Left renal cortex interstitium (tissue), 4 donors: ENCODE results near the gene GAS7. TPM values are rescaled to one million over a fixed set of nuclear protein-coding genes. Genes with fewer than 3 reads are reported as not detected.
A peak's percentile ranks its signal among the peaks of the same experiment; 100 is the strongest.

ENCODE experiments used
- DNase-seq, 4 donors: peaks; one replicate each; pipeline ENCODE4 v3.0.0-alpha.2; 2013; ENCODE audit warnings: low read depth in 4 of 4, low spot score in 2 of 4, missing footprints in 1 of 4
- polyA plus RNA-seq, 4 donors: library from polyadenylated mRNA; unstranded; fragments of 120-200 nt; gene quantifications; one replicate each; pipeline ENCODE4 v1.2.1, GENCODE V29; 2013; ENCODE audit not compliant: insufficient read length in 4 of 4

Gene GAS7
- 10 to 100 TPM; 14.0 to 18.4 (median 17.4) TPM for polyA plus RNA-seq

DNA sequence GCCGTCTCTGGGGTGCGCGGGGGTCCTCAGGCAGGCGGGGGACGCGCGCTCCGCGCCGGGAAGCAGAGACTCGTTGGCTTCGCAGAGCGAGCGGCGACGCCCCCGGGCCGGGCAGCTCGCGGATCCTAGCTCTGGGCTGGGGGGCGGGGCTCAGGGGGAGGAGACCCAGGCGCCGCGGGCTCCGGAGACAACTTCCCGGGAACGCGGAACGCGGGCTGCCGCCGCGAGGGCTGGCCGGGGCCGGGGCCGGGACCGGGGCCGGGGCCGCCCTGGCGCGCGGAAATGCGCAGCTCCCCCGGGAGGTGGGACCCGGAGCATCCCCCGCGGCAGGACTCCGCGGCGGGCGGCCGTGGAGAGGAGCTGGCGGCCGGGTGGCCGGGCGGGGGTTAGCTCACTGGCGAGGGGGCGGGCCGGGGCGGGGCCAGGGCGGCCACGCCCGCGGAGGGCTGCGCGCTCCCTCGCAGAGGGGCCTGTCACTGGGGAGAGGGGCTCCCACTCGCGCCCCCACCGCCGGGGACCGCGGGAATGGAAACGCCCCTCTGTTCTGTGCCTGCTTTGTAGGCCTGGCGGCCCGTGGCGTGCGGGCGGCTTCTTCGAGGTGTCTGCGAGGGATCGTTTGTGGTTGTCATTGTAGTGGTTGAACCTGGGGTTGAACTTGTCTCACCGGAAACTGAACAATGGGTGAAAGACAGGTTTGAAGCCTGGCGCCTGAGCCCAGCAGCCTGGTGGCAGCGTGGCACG is at the start of gene GAS7:
GAS7 (minus strand) TSS at position 98 of the 741 bp plus-strand sequence.
- DNase-seq = peak in 2 of 4 donors; percentile 42 to 59

DNA sequence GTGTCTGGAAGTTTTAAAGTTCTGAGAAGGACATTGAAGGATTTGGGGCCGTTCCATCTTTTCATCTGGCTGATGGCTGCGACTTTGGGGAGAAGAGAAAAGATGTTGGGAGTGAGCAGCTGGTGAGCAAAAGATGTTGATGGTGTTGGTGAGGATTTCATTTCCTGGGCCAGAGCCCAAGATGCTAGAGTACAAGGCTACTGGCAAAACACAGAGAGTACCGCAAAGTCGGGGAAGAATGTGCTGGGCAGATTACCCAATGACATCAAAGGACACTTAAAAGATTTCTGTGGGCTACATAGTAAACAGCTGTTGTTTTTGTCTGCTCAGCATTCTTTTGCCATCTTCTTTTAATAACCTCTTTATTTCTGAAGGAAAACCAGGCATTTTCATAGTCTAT is 49.4 kb upstream of the GAS7 start:
- DNase-seq = no peak

DNA sequence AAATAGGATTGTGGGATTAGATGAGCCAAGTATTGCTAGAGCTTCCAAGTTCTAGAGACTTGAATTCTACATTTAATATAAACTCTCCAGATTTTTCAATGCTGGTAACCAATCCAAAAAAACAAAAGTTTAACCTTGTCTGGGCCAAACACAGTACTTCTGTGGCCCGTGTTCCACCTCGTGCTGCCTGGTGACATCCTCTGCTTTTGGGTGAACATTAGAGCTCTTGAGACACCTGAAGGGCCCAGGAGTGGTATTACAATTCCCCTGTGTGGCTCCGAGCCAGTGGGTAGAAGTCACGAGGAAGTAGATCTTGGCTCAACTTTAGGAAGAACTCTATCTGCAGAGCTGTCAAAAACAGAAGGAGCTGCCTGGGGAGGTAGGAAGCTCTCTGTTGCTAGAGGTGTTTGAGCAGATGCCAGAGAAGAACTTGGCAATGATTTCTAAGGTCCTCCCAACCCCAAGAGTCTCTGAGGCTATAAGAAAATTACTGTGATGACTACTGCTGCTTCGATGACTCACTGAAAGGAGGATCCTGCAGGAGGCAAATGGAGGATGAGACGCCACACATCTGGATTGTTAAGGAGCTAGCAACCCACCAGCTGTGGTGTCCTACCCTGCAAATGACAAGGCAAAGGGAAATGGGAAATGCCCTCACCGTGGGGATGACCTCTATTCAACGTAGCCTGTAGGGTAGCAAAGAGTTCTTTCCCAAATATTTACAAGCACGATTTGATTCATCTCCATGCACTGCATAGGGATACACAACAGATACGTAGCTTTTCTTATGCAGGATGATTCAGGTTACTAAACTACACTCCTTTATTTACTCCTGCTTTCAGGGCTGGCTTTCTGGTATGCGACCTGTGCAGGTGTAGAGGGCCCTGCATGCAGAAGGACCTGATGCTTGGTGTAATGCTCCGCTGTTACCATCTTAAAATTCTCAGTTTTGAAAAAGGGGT is 45.8 kb upstream of the GAS7 start:
- DNase-seq = no peak

DNA sequence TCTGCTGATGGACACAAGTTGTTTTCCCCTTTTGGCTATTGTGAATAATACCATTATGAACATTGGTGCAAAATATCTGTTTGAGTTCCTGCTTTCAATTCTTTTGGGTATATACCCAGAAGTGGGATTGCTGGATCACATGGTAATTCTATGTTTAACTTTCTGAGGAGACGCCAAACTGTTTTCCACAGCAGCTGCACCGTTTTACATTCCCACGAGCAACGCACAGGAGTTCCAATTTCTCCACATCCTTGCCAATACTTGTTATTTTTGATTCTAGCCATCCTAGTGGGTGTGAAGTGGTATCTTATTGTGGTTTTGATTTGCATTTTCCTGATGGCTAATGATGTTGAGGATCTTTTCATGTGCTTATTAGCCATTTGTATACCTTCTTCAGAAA is 43.4 kb upstream of the GAS7 start:
- DNase-seq = no peak

DNA sequence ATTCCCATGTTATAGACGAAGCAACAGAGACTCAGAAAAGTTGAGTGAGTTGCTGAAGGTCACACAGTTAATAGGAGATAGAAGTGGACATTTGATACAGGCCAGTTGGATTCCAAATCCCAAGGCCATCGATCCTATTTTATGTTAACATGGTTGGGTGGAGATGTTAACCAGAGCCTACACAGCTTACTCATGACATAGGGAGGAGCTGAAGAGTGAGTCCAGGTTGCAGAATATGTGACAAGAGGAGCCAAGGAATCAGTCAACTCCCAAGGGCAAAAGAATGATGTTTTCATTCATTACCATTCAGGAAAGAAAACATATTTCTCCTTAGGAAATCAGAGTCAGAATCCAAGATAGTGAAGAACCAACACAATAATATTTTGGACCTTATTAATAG is 40.3 kb upstream of the GAS7 start:
- no peak for DNase-seq

DNA sequence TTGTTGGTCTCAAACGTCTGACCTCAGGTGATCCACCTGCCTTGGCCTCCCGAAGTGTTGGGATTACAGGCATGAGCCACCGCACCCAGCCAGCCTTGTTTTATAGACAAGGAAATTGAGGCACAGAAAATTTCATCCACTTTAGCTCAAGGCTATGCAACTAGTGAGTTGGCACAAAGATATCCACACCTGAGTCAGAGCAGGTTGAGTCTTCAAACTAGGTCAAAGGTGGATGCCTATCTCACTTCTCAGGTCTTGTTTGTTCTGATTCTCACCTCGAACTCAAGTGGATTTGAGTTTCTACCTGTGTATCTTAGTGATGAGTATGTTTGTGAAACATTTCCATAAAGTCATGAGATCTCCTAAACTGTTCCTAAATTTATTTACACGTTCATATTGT is 35.6 kb upstream of the GAS7 start:
- no peak for DNase-seq

DNA sequence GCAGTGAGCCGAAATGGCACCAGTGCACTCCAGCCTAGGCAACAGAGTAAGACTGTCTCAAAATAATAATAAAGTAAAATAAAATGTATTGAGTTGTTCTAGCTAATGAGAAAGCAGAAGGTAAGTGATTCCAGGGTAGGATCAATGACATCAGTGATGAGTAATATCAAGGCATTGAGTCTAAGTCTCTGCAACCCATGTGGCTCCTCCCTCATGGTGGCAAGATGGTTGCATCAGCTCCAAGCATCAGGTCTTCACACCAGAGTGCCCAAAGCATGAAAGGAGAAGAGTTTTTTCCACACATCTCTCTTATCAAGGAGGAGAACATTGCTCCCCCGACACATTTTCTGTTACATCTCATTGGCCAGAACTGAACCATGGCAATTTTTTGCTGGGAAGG is 34.8 kb upstream of the GAS7 start:
- no peak for DNase-seq

DNA sequence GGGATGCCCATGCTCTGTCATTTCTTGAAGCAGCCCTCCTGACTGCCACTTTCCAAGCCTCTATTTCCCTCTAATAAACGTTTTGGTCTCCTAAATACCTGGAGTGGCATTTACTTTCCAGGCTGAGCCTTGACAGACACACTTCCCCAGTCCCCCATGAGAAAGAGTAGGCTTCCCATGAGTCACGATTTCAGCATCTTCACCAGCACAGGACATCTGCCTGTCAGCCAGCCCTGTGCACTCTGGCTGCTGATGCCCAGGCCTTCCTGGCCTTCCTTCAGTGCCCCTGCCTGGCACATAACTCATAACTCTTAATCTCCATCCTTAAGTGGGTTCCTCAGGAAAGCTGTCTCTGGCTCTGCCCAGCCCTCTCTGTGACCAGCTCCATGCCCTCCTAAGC is 30.8 kb upstream of the GAS7 start:
- DNase-seq = no peak

DNA sequence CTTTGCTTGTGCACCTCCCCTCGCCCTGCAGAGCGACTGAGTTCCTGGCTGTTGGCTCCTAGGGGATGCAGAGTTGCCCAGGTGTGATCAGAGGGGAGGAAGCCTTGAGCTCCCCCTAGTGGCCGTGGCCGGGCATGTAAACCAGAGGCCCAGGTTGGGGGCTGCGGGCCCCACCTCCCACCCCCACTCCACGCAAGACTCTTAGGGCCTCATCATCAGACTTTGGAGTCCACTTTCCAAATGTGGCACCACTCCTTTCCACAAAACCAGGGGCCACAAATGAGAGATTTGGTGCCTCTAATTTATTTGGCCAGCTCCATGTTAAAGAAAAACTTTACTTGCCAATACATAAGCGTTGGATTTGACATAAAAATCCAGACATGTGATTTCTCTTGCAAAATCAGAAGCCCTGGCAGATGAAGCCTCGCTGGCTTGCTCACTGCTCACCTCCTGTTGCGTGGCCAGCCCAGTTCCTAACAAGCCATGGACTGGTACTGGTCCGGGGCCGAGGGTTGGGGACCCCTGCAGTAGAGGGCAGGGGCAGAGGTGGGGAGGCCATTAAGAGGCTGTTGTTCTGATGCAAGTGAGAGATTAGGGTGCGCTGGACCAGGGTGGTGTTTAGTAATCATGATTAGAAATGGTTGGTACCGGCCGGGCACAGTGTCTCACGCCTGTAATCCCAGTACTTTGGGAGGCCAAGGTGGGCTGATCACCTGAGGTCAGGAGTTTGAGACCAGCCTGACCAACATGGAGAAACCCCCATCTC is 28.7 kb upstream of the GAS7 start:
- peak in 1 of 4 donors; percentile 13 for DNase-seq

DNA sequence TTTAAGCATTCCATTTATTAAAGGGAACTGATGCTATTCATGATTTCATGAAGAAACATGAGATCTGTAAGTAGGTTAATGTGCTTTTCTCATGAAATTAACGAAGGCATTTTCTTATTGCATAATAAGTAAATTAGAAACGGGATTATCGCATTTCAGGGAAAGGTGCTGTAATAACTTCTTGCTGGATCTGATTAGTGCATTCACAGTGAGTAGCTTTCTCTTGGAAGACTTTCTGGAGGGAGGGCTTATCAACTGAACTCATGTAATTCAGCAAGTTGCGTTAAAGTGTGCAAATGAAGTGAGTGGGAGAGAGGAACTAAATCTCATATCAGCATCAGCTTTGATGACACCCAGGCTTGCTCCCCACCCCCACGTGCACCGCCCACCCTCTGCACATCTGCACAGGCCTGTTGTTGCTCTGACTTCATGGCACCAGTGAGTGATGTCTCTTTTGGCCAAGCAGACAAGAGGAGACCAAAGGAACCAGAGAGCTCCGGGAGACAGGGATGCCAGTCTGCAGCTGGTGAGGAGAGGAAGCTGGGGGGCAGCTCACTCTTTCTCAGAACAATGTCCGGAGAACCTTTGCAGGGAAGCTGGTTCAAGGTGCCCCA is 26.3 kb upstream of the GAS7 start:
- no peak for DNase-seq

DNA sequence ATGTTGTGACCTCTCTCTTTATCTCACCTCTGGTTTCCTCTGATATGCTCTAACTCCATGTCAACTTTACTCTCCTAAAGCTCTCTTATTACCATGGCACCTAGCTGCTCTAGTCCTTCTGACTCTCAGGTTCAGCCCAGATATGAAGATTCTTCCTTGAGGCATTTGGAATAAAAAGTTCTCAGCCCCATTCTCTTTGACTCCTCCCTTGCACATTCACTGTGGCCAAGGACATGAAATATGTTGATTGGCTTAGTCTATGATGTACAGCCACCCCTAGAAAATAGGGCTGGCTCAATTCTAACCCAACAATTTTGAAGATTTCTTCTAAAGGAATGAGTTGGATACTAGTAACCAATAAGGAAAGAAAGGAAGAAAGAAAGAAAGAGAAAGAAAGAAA is 20.8 kb upstream of the GAS7 start:
- DNase-seq = no peak

DNA sequence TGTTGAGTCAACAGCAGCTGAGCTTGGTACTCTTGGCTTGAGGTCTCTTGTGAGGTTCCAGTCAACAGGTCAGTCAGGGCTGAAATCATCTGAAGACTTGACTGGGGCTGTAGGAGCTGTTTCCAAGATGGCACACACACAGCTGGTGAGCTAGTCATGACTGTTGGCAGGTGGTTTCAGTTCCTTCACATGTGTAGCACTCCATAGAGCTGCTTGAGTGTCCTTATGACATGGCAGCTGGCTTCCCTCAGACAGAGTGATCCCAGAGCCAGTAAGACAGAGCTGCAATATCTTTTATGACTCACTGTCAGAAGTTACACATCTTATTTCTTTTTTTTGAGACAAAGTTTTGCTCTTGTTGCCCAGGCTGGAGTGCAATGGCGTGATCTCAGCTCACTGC is 19.5 kb upstream of the GAS7 start:
- DNase-seq = no peak

DNA sequence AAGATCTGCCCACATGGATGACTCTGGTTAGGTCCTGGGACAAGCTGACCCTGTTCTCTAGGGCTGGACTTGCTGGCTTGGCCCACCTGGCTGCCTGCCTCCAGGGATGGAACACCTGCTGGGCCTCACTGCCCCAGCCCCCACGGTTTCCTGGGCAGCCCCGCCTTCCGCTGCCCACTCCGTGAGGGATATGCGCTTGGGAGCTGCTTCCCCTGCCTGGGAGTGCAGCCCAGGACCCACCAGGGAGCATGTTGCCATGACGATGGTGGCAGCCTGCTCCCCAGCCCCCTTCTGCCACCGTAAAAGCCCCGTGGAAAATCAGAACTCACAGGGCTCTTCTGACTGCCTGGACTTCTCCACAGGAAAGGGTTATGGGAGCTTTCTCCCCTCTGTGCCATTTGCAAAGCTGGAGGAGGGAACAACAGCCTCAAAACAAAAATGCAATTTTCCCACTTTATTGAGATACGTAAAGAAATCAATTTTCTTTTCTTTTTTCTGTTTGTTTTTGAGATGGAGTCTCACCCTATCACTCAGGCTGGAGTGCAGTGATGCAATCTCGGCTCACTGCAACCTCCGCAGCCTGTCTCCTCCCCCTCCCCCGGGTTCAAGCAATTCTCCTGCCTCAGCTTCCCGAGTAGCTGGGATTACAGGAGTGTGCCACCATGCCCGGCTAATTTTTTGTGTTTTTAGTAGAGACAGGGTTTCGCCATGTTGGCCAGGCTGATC is 18.0 kb upstream of the GAS7 start:
- no peak for DNase-seq

DNA sequence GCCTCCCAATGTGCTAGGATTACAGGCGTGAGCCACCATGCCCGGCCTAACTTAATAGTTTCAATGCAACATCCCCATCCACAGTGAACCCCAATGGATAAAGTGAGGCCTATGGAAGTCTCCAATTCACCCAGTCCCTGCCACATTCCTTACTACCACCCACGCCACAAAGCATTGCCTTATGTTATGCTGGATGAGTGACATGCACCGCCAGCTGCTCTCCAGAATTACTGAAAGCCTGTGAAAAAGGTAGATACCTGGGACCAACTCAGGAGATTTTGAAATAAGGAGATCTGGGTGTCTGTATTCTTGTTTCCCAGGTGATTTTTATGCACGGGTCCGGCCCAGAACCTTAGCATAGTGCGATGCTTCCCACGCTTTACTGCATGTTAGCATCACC is 16.9 kb upstream of the GAS7 start:
- no peak for DNase-seq

DNA sequence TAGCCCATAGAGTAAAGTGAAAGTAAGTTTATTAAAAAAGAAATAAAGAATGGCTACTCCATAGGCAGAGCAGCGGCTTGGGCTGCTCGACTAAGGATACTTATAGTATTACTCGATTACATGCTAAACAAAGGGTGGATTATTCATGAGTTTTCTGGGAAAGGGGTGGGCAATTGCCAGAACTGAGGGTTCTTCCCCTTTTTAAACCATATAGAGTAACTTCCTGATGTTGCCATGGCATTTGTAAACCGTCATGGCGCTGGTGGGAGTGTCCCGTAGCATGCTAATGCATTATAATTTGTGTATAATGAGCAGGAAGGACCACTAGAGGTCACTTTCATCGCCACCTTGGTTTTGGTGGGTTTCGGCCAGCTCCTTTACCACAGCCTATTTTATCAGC is 13.3 kb upstream of the GAS7 start:
- DNase-seq = no peak

DNA sequence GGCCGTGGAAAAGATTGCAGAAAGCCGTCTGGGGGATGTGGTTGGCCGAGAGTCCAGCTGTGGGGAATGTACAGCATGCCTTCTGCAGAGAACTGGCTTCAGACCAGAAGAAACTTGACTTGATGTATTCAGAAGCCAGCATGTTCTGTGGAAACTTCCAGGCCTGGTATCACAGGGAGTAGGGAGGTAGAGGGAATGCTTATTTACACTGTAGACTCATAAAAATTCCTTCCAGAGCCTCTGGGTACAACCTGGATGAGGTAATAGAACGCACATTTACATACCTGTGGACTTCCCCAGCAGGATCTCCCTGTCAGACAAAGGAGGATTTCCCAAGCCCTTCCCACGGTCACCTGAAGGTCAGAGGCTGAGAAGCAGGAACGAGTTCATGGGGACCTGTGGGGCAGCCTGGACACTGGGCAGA is 11.8 kb upstream of the GAS7 start:
- peak in 1 of 4 donors; percentile 33 for DNase-seq

DNA sequence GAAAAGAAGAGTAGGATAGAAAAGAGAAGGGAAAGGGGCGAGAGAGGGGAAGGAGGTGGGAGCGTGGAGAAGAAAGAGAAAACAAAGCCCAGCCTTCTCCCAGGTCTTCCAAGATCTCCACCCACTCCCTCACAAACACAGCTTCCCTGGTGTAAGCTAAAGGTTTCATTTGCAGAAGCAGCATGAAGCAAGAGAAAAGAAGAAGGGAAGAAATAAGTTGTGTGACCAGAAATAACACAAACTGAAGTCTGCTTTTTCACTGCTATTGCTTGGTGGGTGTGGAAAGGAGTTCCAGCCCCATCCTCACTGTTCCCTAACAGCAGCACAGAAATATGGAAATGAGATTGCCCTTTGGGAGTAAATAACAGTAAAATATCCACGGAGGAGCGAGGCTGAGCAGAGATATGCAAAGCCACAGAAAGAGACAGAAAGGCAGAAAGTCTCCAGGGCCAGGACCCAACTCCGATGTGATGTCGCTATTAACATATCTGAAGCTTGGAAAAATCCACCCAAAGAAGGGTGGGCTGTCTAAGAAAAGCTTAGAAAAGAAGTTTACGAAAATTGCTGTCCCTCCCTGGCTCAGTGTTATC is 10.3 kb upstream of the GAS7 start:
- no peak for DNase-seq

DNA sequence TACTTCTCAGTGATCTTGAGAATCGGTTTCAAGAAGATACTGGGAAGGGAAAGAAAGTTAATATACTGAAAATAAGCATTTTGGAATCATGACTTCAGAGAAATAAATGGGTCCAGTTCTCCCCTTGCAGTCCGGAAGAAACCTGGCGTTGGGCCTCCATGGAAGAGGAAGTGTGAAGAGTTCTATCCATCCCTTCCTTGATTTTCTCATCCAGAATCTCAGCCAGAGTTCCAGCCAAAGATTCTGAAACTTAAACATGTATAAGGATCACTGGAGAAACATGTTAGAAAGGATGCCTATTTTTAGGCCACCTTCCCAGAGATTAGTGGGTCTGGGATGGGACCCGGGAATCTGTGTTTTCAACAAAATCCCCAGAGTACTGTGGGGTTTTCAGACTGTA is 8.7 kb upstream of the GAS7 start:
- no peak for DNase-seq

DNA sequence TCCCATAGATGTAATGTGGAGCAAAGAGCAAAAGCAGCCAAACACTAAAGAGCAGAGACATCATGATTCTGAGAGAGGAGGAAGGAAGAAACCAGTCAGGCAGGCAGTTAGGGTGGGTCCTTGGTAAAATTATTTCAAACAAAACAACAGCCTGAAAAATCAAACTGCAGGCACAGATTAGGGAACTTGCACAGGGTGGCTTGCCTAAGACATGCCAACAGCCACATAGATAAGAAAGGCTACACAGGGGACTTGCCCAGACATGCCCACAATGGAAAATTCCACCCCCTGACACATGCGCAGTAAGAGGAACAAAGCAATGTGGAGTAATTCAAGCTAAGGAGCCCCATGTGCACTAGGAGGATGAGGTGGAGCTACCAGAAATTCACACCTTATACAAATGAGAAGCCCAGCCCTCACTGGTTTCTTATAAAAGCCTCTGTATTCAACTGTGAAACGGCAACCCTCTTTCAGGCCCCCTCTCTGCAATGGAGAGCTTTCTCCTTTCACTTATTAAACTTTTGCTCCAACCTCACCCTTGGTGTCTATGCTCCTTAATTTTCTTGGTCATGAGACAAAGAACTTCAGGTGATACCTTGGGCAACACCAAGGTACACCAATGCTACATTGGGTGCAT is 7.3 kb upstream of the GAS7 start:
- no peak for DNase-seq
